SK-N-SH treated with all-trans-retinoic acid at 6 μM for 48 hours (cell line): Measurements from ENCODE around the gene TOX2.

Source experiments
- RARB ChIP-seq: fragments of 250-450 bp; sonication (Bioruptor Pico); IDR thresholded peaks from 2 replicates; pipeline ENCODE4 v1.8.0; 2021; ENCODE audit warnings: mild to moderate bottlenecking, moderate library complexity
- ZC3H10 ChIP-seq: fragments of 250-450 bp; sonication (Bioruptor Pico); IDR thresholded peaks from 2 replicates; pipeline ENCODE4 v1.5.1; 2021; ENCODE audit warnings: mild to moderate bottlenecking, moderate library complexity
- ZNF70 ChIP-seq: fragments of 450-650 bp; formaldehyde crosslinking; IDR thresholded peaks from 2 replicates; pipeline ENCODE4 v1.5.0; 2020; ENCODE audit warnings: mild to moderate bottlenecking, moderate library complexity
- TF ChIP-seq, protein P1 (sequence below): fragments of 250-450 bp; sonication (Bioruptor Pico); IDR thresholded peaks from 2 replicates; pipeline ENCODE4 v1.8.0; 2021; ENCODE audit warnings: low read depth, mild to moderate bottlenecking, moderate library complexity, borderline replicate concordance
- TF ChIP-seq, protein P2 (sequence below): fragments of 250-450 bp; sonication (Bioruptor Pico); IDR thresholded peaks from 2 replicates; pipeline ENCODE4 v1.8.0; 2020; ENCODE audit warnings: mild to moderate bottlenecking, moderate library complexity, borderline replicate concordance

DNA sequence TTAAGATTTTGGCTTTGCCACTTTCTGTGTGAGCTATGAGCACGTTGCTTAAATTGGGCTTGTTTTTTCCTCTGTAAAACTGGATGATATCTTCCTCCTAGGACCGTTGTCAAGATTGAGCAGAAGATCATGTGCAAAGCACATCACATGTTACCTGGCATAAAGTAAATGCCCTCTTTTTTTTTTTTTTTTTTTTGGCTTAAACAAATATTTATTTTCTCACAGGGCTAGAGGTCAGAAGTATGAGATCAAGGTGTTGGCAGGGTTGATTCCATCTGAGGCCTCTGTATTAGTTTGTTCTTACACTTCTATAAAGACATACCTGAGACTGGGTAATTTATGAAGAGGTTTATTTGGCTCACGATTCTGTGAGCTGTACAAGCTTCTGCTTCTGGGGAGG is 42.7 kb downstream of the TOX2 start:
- TF ChIP-seq RARB (CRISPR knock-in tag) (no peak), ZC3H10 (CRISPR knock-in tag) (no peak), ZNF70 (CRISPR knock-in tag) (no peak)
- TF ChIP-seq, protein P1, sequence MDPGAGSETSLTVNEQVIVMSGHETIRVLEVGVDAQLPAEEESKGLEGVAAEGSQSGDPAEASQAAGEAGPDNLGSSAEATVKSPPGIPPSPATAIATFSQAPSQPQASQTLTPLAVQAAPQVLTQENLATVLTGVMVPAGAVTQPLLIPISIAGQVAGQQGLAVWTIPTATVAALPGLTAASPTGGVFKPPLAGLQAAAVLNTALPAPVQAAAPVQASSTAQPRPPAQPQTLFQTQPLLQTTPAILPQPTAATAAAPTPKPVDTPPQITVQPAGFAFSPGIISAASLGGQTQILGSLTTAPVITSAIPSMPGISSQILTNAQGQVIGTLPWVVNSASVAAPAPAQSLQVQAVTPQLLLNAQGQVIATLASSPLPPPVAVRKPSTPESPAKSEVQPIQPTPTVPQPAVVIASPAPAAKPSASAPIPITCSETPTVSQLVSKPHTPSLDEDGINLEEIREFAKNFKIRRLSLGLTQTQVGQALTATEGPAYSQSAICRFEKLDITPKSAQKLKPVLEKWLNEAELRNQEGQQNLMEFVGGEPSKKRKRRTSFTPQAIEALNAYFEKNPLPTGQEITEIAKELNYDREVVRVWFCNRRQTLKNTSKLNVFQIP (CRISPR knock-in tag) = no peak
- TF ChIP-seq, protein P2, sequence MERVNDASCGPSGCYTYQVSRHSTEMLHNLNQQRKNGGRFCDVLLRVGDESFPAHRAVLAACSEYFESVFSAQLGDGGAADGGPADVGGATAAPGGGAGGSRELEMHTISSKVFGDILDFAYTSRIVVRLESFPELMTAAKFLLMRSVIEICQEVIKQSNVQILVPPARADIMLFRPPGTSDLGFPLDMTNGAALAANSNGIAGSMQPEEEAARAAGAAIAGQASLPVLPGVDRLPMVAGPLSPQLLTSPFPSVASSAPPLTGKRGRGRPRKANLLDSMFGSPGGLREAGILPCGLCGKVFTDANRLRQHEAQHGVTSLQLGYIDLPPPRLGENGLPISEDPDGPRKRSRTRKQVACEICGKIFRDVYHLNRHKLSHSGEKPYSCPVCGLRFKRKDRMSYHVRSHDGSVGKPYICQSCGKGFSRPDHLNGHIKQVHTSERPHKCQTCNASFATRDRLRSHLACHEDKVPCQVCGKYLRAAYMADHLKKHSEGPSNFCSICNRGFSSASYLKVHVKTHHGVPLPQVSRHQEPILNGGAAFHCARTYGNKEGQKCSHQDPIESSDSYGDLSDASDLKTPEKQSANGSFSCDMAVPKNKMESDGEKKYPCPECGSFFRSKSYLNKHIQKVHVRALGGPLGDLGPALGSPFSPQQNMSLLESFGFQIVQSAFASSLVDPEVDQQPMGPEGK (CRISPR knock-in tag) = no peak
